HepG2 (cell line): ENCODE results near the gene CCDC196.

Experiments used
- EP300 ChIP-seq, 3 experiments: sonication (generic) in 1 of 3; formaldehyde crosslinking in 1 of 3; IDR thresholded peaks; 2 replicates each; pipeline versions ENCODE4 v1.5.1 to v1.6.1; 2011 to 2020; ENCODE audit warnings: low read depth in 2 of 3, low read length in 2 of 3, borderline replicate concordance in 1 of 3, improper control_type of control experiment in 1 of 3, mild to moderate bottlenecking in 1 of 3, missing genetic modification reagents in 1 of 3, moderate library complexity in 1 of 3
- REST ChIP-seq, 2 experiments: IDR thresholded peaks; 2 replicates each; pipeline ENCODE4 v1.6.1; 2011 to 2012; ENCODE audit warnings: low read length in 2 of 2, borderline replicate concordance in 1 of 2, low read depth in 1 of 2, mild to moderate bottlenecking in 1 of 2, moderate library complexity in 1 of 2

GRCh38 chr14:66473223-66473622, 12.9 kb upstream of the CCDC196 start:
- TF ChIP-seq EP300 (IDR thresholded peaks at IDR 0.05; ENCODE audit: low read depth in 2 of 2, low read length in 2 of 2) (no peak), EP300 (CRISPR knock-in tag; IDR thresholded peaks at IDR 0.05; ENCODE audit: borderline replicate concordance) (no peak), REST (IDR thresholded peaks at IDR 0.05; ENCODE audit: borderline replicate concordance in 1 of 2, low read depth in 1 of 2, low read length in 2 of 2) (no peak)
